Peyer's patch (tissue), 4 donors: ENCODE measurements around the gene GSTO2.

ENCODE experiments used
- CTCF ChIP-seq, 6 experiments: fragments of 450-650 bp in 4 of 6; fragments of 200-600 bp in 2 of 6; sonication (generic) in 1 of 6; IDR thresholded peaks; one replicate each; pipeline ENCODE4 v1.5.1; 2017 to 2019; ENCODE audit warnings: antibody characterized with exemption in 6 of 6, mild to moderate bottlenecking in 3 of 6, moderate library complexity in 1 of 6
- POLR2A ChIP-seq, 2 donors: fragments of 450-650 bp; IDR thresholded peaks; one replicate each; pipeline ENCODE4 v1.5.1; 2017; ENCODE audit warnings: antibody characterized with exemption in 2 of 2, mild to moderate bottlenecking in 2 of 2, moderate library complexity in 2 of 2

- TF ChIP-seq CTCF (IDR thresholded peaks at IDR 0.05) (no peak), POLR2A (IDR thresholded peaks at IDR 0.05) (no peak)
These were observed 82.9 kb downstream of the GSTO2 start for GRCh38 chr10:104351919-104352318.
